A673 (cell line): Measurements from ENCODE around the gene KCNQ1. TPM values are rescaled to one million over a fixed set of nuclear protein-coding genes. Genes with fewer than 3 reads are reported as not detected.

Experiments used
- BruUV-seq: library from RNA; stranded (reverse); fragments of 400-500 nt; replicated peaks from 2 replicates; lab custom pipeline; 2021; lab: Mats Ljungman, UMichigan
- CTCF ChIA-PET: fragments of 300-600 bp; sonication (Branson Sonifier 250); formaldehyde crosslinking; loops from one replicate; lab custom pipeline; 2022; ENCODE audit warnings: antibody characterized with exemption; lab: Charles Lee
- POLR2A ChIA-PET: fragments of 300-600 bp; sonication (Branson Sonifier 250); formaldehyde crosslinking; loops from one replicate; lab custom pipeline; 2022; ENCODE audit warnings: antibody characterized with exemption; ENCODE audit not compliant: low non-redundant PET; lab: Charles Lee
- DNase-seq: peaks from one replicate; pipeline ENCODE4 v3.0.0-alpha.2; 2015; ENCODE audit warnings: low spot score
- H3K27ac ChIP-seq: fragments of 200-600 bp; sonication (generic); 2 replicates; pipeline ENCODE4 v1.5.1; 2016; ENCODE audit warnings: mixed run types, low read depth, mild to moderate bottlenecking, mixed read lengths, antibody characterized with exemption, low read length; ENCODE audit not compliant: poor library complexity, severe bottlenecking
- H3K27me3 ChIP-seq: fragments of 200-600 bp; sonication (generic); replicated peaks from 2 replicates; pipeline ENCODE4 v1.6.1; 2017; ENCODE audit warnings: mixed run types, low read depth, mild to moderate bottlenecking, mixed read lengths, antibody characterized with exemption, low read length; ENCODE audit not compliant: insufficient read depth, poor library complexity
- H3K36me3 ChIP-seq: fragments of 200-600 bp; sonication (generic); 2 replicates; pipeline ENCODE4 v1.6.1; 2016; ENCODE audit warnings: mixed run types, mild to moderate bottlenecking, mixed read lengths, antibody characterized with exemption, low read length; ENCODE audit not compliant: insufficient read depth, poor library complexity, severe bottlenecking
- H3K4me1 ChIP-seq: fragments of 200-600 bp; sonication (generic); 2 replicates; pipeline ENCODE4 v1.6.1; 2017; ENCODE audit warnings: mixed run types, mild to moderate bottlenecking, mixed read lengths, antibody characterized with exemption, low read length; ENCODE audit not compliant: insufficient read depth, poor library complexity, severe bottlenecking
- H3K4me3 ChIP-seq: fragments of 200-600 bp; sonication (generic); 2 replicates; pipeline ENCODE4 v1.5.1; 2016; ENCODE audit warnings: low read depth, mixed run types, mild to moderate bottlenecking, mixed read lengths, low read length; ENCODE audit not compliant: poor library complexity, severe bottlenecking
- H3K9me3 ChIP-seq: fragments of 200-600 bp; sonication (generic); 2 replicates; pipeline ENCODE4 v1.6.1; 2016; ENCODE audit warnings: mixed run types, low read depth, mild to moderate bottlenecking, mixed read lengths, antibody characterized with exemption, low read length; ENCODE audit not compliant: poor library complexity, severe bottlenecking
- CTCF ChIP-seq: fragments of 300-800, 200-600 bp; sonication (generic); conservative IDR thresholded peaks from 2 replicates; pipeline ENCODE4 v1.5.1; 2017; ENCODE audit warnings: low read depth, mild to moderate bottlenecking, antibody characterized with exemption, low read length, moderate library complexity, mixed read lengths
- EZH2 ChIP-seq: fragments of 200-600 bp; sonication (generic); IDR thresholded peaks from 2 replicates; pipeline ENCODE4 v1.6.1; 2017; ENCODE audit warnings: borderline replicate concordance, low read depth, mild to moderate bottlenecking, mixed read lengths, antibody characterized with exemption, low read length; ENCODE audit not compliant: poor library complexity, severe bottlenecking
- intact Hi-C: fragments of 100-400 bp; cut with micrococcal nuclease; formaldehyde crosslinking; loops from one replicate; pipeline ENCODE4 v1.10.0; 2022; ENCODE audit not compliant: unreplicated experiment
- total RNA-seq: library from RNA; stranded (reverse); gene quantifications from 2 replicates; pipeline ENCODE4 v1.2.3, GENCODE V29; 2021

Gene KCNQ1
- total RNA-seq, 1 experiment from 2014 or later = not detected

DNA sequence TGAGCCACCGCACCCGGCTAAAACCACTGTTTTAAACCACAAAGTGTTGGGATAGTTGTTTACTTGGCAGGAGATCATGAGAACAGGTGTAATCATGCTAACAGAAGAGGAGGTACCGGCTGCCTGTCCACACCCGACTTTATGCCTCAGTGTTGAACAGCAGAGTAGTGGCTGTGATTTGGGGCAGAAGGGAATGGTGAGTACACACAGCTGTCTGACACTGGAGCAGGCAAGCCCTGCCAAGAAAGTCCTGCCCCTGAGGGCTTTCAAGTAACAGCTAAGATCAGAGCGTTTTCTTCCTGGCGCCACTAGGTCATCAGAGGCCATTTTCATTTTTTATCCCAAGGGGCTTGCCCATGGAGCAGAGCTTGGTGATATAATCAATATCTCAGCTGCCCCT, 432.7 kb downstream of the KCNQ1 start:
- no peak overlapping the region for H3K27ac ChIP-seq
- no peaks in the 10 kb centered on the region for H3K36me3 ChIP-seq
- BruUV-seq = no TSS peak
- intact Hi-C loops = no loop called here
- no peaks in the 10 kb centered on the region for H3K27me3 ChIP-seq
- H3K4me1 ChIP-seq = no peaks in the 10 kb centered on the region
- H3K9me3 ChIP-seq = no peaks in the 10 kb centered on the region
- no peak for DNase-seq
- no peak overlapping the region for H3K4me3 ChIP-seq
- POLR2A ChIA-PET = no interaction called here
- TF ChIP-seq CTCF (no peak), EZH2 (no peak)
- CTCF ChIA-PET = interaction anchor here (0.6 kb wide), 1 partner anchor 460 kb away, joined by 3 read pairs; no protein-coding TSS in a partner anchor

- no peak overlapping the region for H3K27ac ChIP-seq
- no peak for TF ChIP-seq CTCF
- TF ChIP-seq EZH2 = no peak
- POLR2A ChIA-PET = no interaction called here
- no TSS peak for BruUV-seq
- intact Hi-C loops = no loop called here
- CTCF ChIA-PET = no interaction called here
- DNase-seq = no peak
- no peaks in the 10 kb centered on the region for H3K4me1 ChIP-seq
- peaks cover 3% of the 10 kb centered on the region for H3K27me3 ChIP-seq
- H3K4me3 ChIP-seq = no peak overlapping the region
- no peaks in the 10 kb centered on the region for H3K9me3 ChIP-seq
- no peaks in the 10 kb centered on the region for H3K36me3 ChIP-seq
These were observed 434.0 kb downstream of the KCNQ1 start for GRCh38 chr11:2878782-2879181.

- BruUV-seq = no TSS peak
- ChIA-PET CTCF (no interaction called here), POLR2A (no interaction called here)
- DNase-seq = no peak
- Histone ChIP-seq H3K27ac (no peak overlapping the region), H3K9me3 (no peaks in the 10 kb centered on the region), H3K27me3 (peaks cover 12% of the 10 kb centered on the region), H3K36me3 (no peaks in the 10 kb centered on the region), H3K4me3 (no peak overlapping the region), H3K4me1 (no peaks in the 10 kb centered on the region)
- no peak for TF ChIP-seq CTCF
- TF ChIP-seq EZH2 = no peak
- intact Hi-C loops = no loop called here
These were observed 435.8 kb downstream of the KCNQ1 start for GRCh38 chr11:2880646-2881045.
